H1 (cell line): ENCODE data around the gene PSMC2.
"Not testable (repeated sequence)": the region's sequence is repeated elsewhere in the genome, so short reads cannot be mapped to it uniquely, and the experiment has no call there.

Experiments used
- BRCA1 ChIP-seq: IDR thresholded peaks from 2 replicates; pipeline ENCODE4 v1.6.1; 2012; ENCODE audit warnings: low read depth, low read length, improper control_type of control experiment
- CREB1 ChIP-seq: IDR thresholded peaks from 2 replicates; pipeline ENCODE4 v1.6.1; 2012; ENCODE audit warnings: inconsistent platforms
- POLR2A ChIP-seq, 2 experiments: IDR thresholded peaks; 1 replicate in 1 of 2; 2 replicates in 1 of 2; pipeline ENCODE4 v1.6.1; 2011; ENCODE audit warnings: low read depth in 2 of 2, low read length in 2 of 2, mild to moderate bottlenecking in 2 of 2; ENCODE audit errors: control extremely low read depth in 1 of 2
- POLR2AphosphoS5 ChIP-seq: IDR thresholded peaks from 2 replicates; pipeline ENCODE4 v1.6.1; 2011; ENCODE audit warnings: low read depth, low read length
- YY1 ChIP-seq: IDR thresholded peaks from 2 replicates; pipeline ENCODE4 v1.6.1; 2011; ENCODE audit warnings: low read depth, mild to moderate bottlenecking, low read length

DNA sequence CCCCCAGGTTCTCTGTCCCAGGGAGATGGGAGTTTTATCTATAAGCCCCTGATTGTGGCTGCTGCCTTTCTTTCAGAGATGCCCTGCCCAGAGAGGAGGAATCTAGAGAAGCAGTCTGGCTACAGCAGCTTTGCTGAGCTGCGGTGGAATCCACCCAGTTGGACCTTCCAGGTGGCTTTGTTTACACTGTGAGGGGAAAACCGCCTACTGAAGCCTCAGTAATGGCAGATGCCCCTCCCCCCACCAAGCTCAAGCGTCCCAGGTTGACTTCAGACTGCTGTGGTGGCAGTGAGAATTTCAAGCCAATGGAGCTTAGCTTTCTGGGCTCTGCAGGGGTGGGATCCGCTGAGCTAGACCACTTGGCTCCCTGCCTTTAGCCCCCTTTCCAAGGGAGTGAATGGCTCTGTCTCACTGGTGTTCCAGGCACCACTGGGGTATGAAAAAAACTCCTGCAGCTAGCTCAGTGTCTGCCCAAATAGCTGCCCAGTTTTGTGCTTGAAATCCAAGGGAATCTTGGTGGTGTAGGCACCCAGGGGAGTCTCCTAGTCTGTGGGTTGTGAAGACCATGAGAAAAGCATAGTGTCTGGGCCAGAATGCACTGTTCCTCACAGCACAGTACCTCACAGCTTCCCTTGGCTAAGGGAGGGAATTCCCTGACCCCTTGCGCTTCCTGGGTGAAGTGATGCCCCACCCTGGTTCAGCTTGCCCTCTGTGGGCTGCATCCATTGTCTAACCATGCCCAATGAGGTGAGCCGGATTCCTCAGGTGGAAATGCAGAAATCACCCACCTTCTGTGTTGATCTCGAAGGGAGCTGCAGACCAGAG, 58.6 kb downstream of the PSMC2 start:
- not testable (repeated sequence) for TF ChIP-seq BRCA1; POLR2A (IDR thresholded peaks at IDR 0.05; ENCODE audit: control extremely low read depth in 1 of 2, low read depth in 2 of 2, low read length in 2 of 2); CREB1; POLR2AphosphoS5
- TF ChIP-seq YY1, result 0 out of 2 replicates have a peak, but pooled peaks have one; percentile 19
